ENCODE measurements around the gene ANKS6.

Gene ANKS6

DNA sequence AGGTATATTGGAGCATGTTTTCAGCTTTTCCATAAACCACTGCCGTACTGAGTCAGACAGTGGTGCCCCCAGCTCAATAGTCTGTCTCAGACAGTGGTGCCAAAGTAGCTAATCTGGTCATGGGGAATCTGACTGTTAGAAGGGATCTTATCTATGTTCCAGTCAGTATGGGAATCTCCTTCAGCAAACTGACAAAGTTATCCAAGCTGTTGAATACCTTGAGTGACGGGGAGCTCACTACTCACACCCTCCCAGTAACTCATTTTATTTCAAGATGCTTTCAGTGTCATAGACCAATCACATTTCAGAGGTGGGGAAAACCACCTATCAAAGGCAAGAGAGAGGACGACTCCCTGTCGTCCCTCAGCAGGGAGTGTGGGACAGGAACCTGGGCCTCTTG, 18.7 kb downstream of the ANKS6 start:
- TF ChIP-seq, protein P1, sequence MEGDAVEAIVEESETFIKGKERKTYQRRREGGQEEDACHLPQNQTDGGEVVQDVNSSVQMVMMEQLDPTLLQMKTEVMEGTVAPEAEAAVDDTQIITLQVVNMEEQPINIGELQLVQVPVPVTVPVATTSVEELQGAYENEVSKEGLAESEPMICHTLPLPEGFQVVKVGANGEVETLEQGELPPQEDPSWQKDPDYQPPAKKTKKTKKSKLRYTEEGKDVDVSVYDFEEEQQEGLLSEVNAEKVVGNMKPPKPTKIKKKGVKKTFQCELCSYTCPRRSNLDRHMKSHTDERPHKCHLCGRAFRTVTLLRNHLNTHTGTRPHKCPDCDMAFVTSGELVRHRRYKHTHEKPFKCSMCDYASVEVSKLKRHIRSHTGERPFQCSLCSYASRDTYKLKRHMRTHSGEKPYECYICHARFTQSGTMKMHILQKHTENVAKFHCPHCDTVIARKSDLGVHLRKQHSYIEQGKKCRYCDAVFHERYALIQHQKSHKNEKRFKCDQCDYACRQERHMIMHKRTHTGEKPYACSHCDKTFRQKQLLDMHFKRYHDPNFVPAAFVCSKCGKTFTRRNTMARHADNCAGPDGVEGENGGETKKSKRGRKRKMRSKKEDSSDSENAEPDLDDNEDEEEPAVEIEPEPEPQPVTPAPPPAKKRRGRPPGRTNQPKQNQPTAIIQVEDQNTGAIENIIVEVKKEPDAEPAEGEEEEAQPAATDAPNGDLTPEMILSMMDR (IDR thresholded peaks at IDR 0.05; ENCODE audit: extremely low read depth, insufficient read depth, missing control alignments), result no peak
- DNase-seq (ENCODE audit: low spot score), result no peak
- in situ Hi-C loops (cut with MboI; ENCODE audit: low pct_unique_long_range_greater_than_20kb, low sequenced_read_pairs, unreplicated experiment), result no loop called here

DNA sequence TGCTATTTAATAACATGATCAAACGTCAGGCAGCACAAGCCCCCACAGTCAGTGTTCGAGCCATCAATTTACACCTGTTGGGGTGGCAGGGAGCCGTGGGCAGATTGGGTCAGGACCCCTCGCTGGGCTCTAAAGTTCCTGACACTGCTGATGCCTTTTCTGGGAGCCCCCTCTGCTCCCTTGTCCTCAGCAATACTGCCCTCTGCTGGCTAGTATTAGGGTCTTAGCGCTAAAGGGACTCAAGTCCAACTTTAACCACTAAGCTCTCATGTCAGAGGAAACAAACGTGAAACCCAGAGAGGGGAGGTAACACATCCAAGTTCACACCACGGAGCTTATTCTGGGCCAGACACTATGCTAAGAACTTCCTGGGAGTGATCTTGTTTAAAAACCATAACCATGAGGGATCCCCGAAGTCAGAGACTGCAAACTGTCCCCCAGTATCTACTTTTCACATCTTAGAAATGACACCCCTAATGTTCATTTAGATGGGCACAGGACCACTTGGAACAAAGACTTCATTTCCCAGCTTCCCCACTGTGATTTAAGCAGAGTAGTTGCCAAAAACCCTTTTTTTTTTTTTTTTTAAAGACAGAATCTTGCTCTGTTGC, 20.4 kb downstream of the ANKS6 start:
- TF ChIP-seq, protein P1 (IDR thresholded peaks at IDR 0.05; ENCODE audit: extremely low read depth, insufficient read depth, missing control alignments), result peak; percentile 82
- in situ Hi-C loops (cut with MboI; ENCODE audit: low pct_unique_long_range_greater_than_20kb, low sequenced_read_pairs, unreplicated experiment), result no loop called here
- peak; percentile 85 for DNase-seq (ENCODE audit: low spot score)

DNA sequence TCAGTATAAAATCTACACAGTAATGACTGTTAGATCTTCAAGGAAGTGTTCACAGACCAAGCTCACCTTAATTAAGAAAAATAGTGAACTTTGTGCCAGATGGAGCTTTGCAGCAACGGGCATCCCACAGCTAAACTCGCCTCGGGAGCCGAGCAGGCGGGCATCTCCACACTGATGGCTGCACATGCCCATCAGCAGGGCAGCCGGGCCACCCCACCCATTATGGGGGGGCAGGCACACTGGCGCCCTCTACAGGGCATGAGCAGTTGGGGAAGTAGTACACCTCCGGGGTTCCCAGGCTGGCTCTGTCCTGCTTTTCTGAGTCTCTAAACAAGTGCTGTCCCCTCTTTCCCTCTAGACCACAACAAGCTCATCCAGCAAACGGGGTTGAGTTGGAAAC, 21.6 kb downstream of the ANKS6 start:
- no peak for DNase-seq (ENCODE audit: low spot score)
- TF ChIP-seq, protein P1 (IDR thresholded peaks at IDR 0.05; ENCODE audit: extremely low read depth, insufficient read depth, missing control alignments), result peak; percentile 58
- in situ Hi-C loops (cut with MboI; ENCODE audit: low pct_unique_long_range_greater_than_20kb, low sequenced_read_pairs, unreplicated experiment), result no loop called here

DNA sequence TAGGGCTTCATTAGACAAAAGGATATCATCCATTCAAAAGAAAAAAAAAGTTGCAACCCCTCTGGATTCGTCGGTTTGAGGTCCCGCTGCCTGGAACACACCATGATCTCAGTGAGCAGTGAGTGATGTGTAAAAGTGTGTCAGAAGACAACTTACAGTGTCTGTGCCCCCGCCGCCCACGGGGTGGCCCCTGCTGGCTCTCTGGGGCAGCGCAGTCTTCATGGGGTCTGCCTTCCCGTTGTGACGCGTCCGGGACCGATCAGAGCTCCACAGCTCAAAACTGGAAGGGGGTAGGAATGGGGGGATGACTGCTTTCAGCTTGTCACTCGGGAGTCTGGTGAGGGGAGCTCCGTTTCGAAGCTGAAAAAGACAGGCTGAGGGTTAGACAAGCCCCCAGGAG, 22.6 kb downstream of the ANKS6 start:
- DNase-seq (ENCODE audit: low spot score), result no peak
- TF ChIP-seq, protein P1 (IDR thresholded peaks at IDR 0.05; ENCODE audit: extremely low read depth, insufficient read depth, missing control alignments), result no peak
- in situ Hi-C loops (cut with MboI; ENCODE audit: low pct_unique_long_range_greater_than_20kb, low sequenced_read_pairs, unreplicated experiment), result no loop called here

DNA sequence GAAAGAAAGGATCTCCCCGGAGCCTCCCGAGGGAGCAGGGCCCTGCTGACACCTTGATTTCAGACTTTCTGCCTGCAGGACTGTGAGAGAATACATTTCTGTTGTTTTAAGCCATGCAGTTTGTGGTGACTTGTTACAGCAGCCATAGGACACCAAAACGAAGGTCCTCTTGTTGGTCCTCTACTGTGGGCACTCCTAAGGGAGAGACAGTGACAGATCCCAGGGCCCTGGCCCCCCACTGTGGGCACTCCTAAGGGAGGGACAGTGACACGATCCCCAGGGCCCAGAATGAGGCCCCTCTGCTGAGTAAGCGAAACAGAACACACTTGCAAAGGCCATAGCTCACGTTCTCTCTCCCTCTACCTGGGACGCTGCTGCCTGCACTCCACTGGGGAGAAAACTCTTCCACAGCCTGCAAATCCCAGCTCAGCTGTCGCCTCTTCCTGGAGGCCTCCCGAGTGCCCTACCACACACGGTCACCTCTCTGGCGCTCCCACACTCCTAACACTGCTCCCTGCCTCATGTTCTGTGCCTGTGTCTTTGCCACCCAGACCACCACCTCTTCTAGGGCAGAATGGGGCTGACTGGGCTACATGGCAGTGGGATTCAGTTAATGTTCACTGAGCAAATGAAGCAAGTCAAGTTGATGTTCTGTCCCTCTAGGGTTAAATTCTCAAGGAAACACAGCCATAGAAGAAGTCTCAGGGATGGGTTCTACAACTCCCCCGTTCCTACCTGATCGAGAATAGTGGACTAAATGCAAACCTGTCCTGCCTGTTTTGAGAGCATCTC, 23.8 kb downstream of the ANKS6 start:
- in situ Hi-C loops (cut with MboI; ENCODE audit: low pct_unique_long_range_greater_than_20kb, low sequenced_read_pairs, unreplicated experiment), result no loop called here
- TF ChIP-seq, protein P1 (IDR thresholded peaks at IDR 0.05; ENCODE audit: extremely low read depth, insufficient read depth, missing control alignments), result no peak
- no peak for DNase-seq (ENCODE audit: low spot score)

DNA sequence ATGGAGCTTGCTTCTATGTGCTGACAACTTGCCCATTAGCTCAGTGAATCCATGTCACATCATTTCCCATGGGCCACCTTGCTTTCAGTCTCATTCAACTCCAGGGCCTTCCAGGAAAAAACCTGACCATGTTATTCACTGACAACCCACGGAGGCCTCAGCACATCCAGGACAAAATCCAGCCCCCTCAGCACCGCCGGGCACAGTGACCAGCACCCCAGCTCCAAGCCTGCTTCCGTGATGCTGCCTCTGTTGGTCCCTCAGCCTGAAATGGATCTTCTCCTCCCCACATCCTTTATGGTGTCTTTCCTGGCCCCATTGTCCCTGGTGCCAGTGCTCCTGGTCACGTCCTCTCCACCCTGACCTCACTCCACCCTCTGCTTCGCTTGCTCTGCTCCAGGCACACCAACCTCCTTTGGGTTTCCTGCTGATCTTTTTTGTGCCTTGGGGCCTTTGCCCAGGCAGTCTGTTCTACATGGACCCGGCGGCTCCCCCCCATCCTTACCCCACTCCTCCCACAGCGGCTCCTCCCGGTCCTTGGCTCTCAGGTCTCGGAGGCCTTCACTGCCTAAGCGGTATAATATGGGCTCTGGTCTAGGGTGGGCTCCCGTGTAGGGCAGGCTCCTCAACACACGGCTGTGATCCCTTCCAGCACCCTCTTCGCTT, 25.0 kb downstream of the ANKS6 start:
- in situ Hi-C loops (cut with MboI; ENCODE audit: low pct_unique_long_range_greater_than_20kb, low sequenced_read_pairs, unreplicated experiment), result no loop called here
- TF ChIP-seq, protein P1 (IDR thresholded peaks at IDR 0.05; ENCODE audit: extremely low read depth, insufficient read depth, missing control alignments), result no peak
- DNase-seq (ENCODE audit: low spot score), result no peak

Data from GM13977 (cell line).